Activated CD8-positive, alpha-beta memory T cell treated with anti-CD3 and anti-CD28 coated beads, Interleukin-2, amount 50 U/mL, for 1 hour (primary cell): ENCODE data around the gene CYP8B1.

Source experiments
- DNase-seq: peaks from one replicate; pipeline ENCODE4 v3.0.0-alpha.2; 2020; ENCODE audit errors: extremely low read depth

The CYP8B1 gene, protein sequence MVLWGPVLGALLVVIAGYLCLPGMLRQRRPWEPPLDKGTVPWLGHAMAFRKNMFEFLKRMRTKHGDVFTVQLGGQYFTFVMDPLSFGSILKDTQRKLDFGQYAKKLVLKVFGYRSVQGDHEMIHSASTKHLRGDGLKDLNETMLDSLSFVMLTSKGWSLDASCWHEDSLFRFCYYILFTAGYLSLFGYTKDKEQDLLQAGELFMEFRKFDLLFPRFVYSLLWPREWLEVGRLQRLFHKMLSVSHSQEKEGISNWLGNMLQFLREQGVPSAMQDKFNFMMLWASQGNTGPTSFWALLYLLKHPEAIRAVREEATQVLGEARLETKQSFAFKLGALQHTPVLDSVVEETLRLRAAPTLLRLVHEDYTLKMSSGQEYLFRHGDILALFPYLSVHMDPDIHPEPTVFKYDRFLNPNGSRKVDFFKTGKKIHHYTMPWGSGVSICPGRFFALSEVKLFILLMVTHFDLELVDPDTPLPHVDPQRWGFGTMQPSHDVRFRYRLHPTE

DNA sequence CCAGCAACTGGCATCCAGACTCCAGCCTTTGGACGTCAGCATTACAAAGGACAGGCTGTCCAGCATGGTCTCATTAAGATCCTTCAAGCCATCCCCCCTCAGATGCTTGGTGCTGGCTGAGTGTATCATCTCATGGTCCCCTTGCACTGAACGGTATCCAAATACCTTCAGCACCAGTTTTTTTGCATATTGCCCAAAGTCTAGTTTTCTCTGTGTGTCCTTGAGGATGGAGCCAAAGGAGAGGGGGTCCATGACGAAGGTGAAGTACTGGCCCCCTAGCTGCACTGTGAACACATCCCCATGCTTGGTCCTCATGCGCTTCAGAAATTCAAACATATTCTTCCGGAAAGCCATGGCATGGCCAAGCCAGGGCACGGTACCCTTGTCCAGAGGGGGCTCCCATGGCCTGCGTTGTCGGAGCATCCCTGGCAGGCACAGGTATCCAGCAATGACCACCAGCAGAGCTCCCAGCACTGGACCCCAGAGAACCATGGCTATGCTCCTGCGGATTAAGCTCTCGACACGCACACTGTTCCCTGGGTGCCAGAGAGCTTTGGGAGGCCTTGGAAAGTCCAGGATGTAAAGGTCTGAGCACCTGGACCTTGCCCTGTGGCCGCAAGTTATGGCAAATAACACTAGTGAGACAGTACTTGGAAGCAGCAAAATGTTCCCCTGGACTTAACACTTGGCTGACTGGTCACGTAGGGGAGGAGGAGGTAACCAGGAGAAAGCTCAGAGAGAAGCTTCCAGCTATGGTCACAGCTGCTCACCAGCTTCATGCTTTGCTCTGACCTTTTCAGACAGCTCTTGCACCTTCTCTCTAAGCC is at the start of gene CYP8B1:
CYP8B1 (minus strand) TSS at position 555 of the 827 bp plus-strand sequence; CDS start at position 492, 63 bp downstream.
- no peak for DNase-seq

DNA sequence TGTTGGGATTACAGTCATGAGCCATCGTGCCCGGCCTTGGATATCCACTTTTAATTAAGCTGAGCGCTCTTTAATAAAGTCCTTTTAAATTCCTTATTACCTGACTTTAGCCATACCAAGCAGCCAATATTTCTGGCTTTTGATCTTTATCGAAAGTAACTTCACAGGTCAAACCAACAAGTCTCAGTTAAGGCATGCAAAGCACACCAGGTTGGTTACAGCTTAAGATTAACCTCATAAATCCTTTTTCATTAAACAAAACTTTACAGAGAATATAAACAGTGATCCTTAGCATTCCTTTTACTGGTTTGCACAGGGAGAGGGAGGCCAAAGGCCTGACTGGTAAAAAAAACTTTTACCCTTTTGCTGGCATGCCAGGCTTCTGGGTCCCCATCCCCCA is 47.9 kb upstream of the CYP8B1 start:
- DNase-seq = no peak

DNA sequence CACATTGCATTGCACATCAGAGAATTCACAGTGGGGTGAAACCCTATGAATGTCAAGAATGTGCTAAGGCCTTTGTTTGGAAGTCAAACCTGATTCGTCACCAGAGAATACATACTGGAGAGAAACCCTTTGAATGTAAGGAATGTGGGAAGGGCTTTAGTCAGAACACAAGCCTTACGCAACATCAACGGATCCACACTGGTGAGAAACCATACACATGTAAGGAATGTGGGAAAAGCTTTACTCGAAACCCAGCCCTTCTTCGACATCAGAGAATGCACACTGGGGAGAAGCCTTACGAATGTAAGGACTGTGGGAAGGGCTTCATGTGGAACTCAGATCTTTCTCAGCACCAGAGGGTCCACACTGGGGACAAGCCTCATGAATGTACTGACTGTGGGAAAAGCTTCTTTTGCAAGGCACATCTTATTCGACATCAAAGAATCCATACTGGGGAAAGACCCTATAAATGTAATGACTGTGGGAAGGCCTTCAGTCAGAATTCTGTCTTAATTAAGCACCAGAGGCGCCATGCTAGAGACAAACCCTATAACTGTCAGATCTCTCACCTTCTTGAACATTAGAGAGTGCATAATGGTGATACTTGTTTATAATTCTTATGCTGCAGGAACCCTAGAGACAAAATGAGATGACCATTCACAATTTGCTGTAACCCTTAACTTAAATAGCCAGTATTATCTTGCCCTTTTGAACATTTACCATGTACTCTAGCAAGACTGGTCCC is 39.3 kb upstream of the CYP8B1 start:
- no peak for DNase-seq

DNA sequence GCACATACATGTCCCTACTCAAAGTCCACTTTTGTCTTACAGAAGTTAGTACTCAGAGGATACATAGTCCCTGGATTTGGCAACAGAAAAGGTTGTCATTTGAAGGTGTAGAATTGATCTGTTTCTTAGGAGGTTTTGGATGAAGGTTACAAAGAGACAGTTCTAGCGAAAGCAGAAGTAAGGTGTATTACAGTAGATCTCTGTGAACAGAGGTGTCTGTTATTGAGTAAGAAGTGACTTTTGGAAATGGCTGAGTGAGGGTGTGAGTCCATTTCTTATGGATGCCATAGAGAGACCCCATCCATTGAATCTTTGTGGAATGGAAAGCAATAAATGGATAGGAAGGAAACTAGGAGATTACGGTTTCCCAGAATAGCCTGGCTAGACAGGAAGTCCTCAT is 35.9 kb upstream of the CYP8B1 start:
- no peak for DNase-seq

DNA sequence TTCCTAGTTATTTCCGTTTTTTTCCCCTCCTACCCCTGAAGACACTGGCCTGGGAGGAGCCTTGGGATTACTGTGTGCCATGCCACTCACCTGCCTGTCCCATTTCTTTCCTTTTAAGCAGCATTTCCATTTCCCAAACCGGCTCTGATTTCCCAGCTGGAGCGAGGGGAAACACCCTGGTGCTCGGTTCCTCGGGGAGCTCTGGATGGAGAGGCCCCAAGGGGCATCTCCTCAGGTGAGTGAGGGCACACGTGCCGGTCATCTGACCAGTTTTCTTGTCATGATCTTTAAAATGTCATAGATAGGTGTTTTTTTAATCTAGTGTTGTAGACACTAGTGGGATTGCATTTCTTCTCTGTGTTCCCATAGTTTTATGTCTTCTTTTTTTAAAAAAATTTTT is 33.0 kb upstream of the CYP8B1 start:
- no peak for DNase-seq

DNA sequence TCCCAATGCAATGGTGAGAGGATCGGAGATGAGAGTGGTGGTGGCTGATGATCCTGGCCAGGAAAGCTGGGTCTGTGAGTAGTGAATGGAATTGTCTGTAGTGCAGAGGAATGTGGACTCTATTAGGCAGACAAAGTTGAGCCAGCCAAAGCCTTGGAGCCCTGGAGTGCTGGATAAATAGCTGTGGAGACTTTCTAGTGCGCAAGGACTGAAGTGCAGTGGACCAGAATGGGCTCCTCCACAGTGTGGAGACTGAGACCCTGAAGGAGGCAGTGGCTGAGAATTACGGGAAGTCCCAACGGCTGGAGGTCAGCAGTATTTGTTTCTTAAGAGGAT is 31.1 kb upstream of the CYP8B1 start:
- DNase-seq = no peak

DNA sequence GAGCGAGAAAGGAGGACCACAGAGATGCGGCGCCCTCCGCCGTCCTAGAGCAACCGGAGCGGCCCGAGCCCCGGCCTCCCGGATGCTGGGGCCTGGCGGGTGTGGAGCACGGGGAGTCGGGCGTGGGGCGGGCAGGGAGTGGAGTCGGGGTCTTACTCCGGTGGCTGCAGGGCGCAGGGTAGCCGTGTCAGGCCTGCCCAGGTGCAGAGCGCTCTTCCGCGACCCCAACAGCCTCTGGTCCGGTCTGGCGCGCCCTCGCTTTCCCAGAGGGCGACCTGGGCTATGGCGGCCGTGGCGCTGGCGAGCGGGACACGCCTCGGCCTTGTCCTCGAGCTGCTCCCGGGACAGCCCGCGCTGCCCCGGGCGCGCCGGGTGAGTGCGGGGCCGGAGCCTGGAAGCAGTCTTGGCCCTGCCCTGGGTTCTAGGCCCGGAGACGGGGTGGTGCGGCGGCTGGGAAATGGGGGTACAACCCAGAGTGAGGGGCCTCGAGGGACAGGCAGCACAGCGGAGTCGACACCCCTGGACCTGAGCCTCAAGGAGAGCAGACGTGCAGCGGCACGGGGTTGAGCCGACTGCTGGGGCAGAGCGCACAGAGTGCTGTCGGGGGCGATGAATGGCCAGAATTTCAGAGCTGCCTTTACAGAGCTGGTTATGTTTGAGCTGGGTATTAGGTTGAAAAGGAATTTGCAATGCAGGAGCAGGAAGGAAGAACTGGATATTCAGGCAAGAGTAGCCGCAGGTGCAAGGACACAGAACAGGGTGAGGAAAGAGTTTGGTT is 30.6 kb upstream of the CYP8B1 start, which contains the start of gene ZNF662:
ZNF662 (plus strand) TSS at position 73 of the 778 bp plus-strand sequence. CDS start 1,973 bp downstream, outside the sequence.
- DNase-seq = no peak

DNA sequence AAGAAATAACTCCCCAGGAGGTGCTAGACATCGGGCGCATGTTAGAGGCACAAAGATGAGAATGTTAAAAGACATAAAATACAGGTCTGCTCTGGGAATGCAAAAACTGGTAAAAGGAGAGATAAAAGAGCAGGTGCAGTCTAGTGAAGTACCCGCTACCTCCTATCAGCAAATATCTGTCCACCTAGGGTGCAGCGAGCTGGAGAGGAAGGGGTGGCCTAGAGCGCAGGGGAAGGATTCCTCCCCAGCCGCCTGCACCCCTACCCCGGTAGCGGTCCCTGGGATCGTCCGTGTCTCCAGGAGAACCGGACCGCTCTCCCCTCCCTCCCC is 30.0 kb upstream of the CYP8B1 start:
- no peak for DNase-seq

DNA sequence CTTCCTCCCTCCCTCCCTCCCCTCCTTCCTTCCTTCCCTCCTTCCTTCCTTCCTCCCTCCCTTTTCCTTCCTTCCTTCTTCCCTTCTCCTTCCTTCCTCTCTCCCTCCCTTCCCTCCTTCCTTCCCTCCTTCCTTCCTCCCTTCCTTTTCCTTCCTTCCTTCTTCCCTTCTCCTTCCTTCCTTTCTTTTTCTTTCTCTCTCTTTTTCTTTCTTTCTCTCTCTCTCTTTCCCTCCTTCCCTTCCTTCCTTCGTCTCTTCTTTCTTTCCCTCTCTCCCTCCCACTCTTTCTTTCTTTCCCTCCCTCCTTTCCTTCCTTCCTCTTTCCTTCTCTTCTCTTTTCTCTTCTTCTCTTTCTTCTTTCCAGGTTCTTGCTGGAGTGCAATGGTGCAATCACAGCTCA is 28.4 kb upstream of the CYP8B1 start:
- DNase-seq = no peak

DNA sequence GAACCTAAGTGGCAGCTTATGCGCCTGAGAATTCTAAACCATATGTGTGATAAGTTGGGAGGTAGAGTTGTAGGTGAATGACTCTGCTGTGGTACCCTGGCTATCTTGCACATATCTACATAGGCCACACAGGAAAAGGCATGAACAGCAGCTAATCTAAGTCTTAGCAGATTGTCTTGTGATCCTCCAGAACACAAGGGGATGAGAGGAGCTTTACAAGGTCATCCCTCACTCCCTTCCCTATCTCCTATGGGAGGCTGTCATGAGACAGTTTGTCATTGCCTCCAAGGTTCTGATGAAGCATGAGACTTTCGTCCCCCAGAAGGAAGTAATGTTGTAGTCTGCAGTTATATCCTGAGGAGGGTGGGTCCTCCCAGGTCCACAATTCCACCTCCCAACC is 26.6 kb upstream of the CYP8B1 start:
- no peak for DNase-seq

DNA sequence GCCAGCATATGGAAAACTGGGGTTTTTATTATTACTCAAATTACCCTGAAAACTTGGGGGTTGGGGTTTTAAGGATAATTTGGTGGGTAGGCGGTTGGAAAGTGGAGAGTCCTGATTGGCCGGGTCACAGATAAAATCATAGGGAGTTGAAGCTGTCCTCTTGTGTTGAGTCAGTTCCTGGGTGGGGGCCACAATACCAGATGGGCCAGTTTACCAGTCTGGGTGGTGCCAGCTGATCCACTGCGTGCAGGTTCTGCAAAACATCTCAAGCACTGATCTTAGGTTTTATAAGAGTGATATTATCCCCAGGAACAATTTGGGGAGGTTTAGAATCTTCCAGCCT is 25.4 kb upstream of the CYP8B1 start:
- DNase-seq = no peak

DNA sequence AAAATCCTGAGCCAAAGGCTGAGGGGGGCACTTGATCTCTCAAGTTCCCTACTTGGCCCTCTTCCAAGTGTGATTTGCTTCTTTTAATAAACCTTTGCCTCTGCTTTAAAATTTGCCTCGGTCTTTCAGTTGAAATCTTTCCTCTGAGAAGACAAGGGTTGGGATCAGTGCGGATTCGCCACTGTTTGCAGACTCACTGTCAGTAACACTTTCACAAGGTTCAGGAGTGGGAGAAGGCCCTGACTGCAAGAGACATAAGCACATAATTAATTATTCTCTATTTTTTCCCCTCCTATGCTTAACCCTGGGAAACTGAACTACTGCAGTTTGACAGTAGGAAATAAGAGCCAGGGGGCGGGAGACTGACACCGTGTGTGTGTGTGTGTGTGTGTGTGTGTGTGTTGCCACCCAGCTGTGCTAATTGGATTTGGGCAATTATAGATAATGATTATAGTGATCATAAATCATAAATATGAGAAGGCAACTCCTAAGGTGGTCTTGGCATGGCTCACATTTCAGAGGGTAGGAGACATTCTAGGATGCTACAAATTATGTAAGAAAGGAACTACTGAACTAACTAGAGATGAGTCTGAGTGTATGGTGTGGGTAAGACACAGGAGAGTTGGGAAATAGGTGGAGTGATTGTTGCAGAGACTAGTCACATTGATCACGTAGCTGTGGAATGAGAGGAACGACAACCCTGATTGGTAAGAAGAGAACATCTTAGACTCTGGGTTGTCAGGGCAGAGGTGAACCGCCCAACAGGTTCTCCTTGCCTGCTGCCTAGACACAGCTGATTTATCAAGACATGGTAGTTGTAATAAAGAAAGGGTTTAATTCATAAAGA is 24.8 kb upstream of the CYP8B1 start:
- DNase-seq = no peak

DNA sequence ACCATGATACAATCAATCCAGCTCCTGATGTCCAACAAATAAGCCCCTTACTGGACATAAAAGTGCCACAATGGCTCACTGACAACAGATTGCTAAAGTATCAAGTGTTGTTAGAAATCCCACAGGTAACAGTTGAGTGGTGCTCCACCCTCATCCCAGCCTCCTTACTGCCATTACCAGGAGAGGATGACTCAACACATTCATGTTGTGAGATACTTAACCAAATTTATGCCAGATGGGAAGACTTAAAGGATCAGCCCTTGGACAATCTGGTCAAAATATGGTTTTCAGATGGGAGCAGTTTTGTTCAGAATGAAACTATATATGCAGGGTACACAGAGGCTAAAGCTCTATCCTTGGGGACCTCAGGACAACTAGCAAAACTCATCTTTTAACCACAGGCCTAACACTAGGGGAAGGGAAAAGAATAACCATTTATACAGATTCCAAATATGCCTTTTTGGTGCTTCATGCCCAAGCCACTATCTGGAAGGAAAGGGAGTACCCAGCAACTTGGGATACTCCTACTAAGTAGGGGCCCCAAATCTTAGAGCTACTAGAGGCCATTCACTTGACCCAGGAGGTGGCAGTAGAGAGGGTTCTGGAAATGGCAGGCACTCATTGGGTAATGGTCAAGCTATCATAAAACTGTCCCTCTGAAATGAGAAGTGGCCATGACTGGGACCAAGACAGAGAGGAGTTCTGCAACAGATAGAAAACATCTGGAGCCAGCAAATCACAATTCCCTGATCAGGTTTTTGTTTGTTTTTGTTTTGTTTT is 23.4 kb upstream of the CYP8B1 start:
- DNase-seq = no peak

DNA sequence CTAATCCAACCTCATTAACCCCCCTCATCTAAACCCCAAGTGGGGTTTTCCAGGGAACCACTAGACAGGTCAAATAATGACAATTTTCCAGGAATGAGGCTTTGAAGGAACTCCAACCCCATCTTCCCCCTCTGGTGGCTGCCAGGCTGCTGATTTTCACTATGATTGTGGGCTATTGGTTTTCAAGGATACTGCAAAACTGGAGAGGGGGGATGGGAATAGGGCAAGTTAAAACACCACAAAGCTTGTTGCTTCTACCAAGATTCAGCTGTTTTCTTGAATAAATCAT is 19.8 kb upstream of the CYP8B1 start:
- no peak for DNase-seq

DNA sequence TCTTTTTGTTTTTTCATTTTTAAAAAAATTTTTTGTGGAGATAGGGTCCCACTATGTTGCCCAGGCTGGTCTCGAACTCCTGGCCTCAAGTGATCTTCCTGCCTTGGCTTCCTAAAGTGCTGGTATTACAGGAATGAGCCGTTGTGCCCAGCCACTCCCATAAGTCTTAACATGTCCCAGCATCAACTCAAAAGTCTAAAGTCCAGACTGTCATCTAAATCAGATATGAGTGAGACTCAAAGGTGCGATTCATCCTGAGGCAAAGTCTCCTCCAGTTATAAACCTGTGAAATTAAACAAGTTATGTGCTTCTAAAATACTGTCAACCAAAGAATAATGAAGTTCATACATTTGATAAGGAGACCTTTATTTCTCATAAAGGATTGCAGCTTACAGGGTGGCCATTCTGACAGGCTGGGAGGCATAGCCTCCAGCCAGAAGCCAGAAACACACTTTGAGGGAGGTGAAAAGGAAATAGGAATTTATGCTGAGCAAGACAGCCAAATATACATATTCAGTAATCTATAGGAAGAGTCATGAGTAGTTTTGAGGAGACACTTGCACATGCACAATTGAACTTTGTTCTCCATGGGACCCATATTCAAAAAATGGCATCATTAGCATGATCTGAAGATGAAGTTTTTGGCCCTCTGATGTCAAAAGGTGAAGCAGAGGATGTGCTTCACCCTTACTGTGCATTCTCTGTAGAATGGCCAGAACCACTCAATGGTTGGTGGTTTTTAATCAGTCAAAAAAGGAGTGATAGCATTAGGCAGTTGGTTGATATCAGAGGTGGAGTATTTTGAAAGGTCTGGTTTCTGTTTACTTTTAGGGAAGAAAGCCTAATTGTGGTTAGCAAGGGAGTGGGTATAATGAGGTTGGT is 19.3 kb upstream of the CYP8B1 start:
- no peak for DNase-seq

DNA sequence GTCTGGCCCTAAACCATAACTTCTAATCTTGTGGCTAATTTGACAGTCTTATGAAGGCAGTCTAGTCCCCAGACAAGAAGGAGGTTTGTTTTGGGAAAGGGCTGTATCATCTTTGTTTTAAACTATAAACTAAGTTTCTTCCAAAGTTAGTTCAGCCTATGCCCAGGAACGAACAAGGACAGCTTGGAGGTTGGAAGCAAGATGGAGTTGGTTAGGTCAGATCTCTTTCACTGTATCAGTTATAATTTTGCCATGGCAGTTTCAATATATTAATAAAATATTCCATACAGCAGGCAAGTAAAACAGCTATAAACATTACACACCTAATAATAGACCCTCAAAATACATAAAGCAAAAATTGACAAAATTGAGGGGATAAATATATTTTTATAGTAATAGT is 17.1 kb upstream of the CYP8B1 start:
- no peak for DNase-seq

DNA sequence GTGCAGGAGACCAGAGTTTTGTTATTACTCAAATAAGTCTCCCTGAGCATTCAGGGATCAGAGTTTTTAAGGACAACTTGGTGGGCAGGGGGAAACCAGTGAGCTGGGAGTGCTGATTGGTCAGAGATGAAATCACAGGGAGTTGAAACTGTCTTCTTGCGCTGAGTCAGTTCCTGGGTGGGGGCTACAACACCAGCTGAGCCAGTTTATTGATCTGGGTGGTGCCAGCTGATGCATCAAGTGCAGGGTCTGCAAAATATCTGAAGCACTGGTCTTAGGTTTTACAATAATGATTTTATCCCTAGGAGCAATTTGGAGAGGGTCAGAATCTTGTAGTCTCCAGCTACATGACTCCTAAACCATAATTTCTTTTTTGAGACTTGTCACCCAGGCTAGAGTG is 16.5 kb upstream of the CYP8B1 start:
- no peak for DNase-seq

DNA sequence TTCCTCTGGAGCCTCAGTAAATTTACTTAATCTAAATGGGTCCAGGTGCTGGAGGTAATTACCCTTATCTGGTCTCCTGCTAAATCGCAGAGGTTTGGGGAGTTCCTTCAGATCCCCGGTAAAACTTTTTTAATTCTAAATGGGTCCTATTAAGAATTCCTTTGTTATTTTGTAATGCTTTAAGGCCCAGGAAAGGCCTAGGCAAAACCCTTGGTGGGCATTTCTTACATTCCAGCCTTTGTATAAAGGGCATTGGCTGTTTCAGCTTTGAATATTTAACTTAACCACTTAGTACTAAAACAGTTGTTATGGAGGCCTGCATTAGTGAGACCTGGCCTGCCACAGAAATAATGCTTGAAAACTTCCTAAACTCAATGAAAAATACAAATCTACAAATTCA is 15.4 kb upstream of the CYP8B1 start:
- no peak for DNase-seq

DNA sequence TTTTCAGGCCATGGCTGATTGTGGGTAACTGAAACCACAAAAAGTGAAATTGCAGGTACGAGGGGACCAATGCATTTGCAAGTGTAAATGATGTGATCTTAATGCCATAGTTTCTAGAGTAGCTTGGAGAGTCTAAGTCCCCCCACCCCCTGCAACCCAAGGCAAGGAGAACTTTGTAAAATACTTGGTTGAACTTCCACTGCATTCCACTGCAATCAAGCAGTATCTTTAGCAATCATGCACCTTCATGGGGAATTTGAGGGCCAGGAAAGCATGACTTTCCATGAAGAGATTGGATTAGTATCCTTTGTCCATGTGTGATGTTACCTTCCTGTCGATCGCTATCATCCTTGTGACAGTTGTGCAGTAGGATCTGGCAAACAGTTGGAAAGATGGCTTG is 11.4 kb upstream of the CYP8B1 start:
- no peak for DNase-seq
